Endothelial cell of umbilical vein (primary cell): Measurements from ENCODE around the gene CIB4. TPM values are rescaled to one million over a fixed set of nuclear protein-coding genes. Genes with fewer than 3 reads are reported as not detected.

Experiments used
- BruUV-seq: library from RNA; stranded (reverse); fragments of 400-500 nt; replicated peaks from 2 replicates; lab custom pipeline; 2021; lab: Mats Ljungman, UMichigan
- CTCF ChIA-PET: fragments of 300-600, 350-600 bp; sonication (Branson Sonifier 250); formaldehyde crosslinking; loops from one replicate; lab custom pipeline; 2021; ENCODE audit warnings: antibody characterized with exemption, inconsistent platforms; lab: Charles Lee
- POLR2A ChIA-PET: fragments of 300-600, 350-600 bp; sonication (Branson Sonifier 250); formaldehyde crosslinking; loops from one replicate; lab custom pipeline; 2021; ENCODE audit warnings: antibody characterized with exemption, inconsistent platforms; lab: Charles Lee
- DNase-seq: peaks from one replicate; pipeline ENCODE4 v3.0.0-alpha.2; 2011; ENCODE audit warnings: low read depth, low spot score
- FAIRE-seq: peaks from 2 replicates; lab custom pipeline; 2011; peaks lifted over from hg19 to GRCh38; lab: Jason Lieb, UNC
- H2AFZ ChIP-seq: 2 replicates; pipeline ENCODE4 v1.6.0; 2012; ENCODE audit warnings: low read depth, low read length, control low read depth, inconsistent platforms
- H3K27ac ChIP-seq: 2 replicates; pipeline ENCODE4 v1.5.1; 2011; ENCODE audit warnings: low read depth, mild to moderate bottlenecking, control low read depth, low read length, moderate library complexity; ENCODE audit not compliant: insufficient read depth
- H3K27me3 ChIP-seq, 2 experiments: 2 replicates each; pipeline versions ENCODE4 v1.6.0 to v1.6.1; 2011; ENCODE audit warnings: low read length in 2 of 2, mixed read lengths in 1 of 2; ENCODE audit not compliant: control insufficient read depth in 2 of 2, insufficient read depth in 2 of 2
- H3K36me3 ChIP-seq, 2 experiments: 2 replicates in 1 of 2; 3 replicates in 1 of 2; pipeline ENCODE4 v1.5.1; 2011; ENCODE audit warnings: low read length in 2 of 2, mild to moderate bottlenecking in 1 of 2, moderate library complexity in 1 of 2; ENCODE audit not compliant: control insufficient read depth in 2 of 2, insufficient read depth in 2 of 2; ENCODE audit errors: extremely low read depth in 1 of 2
- H3K4me1 ChIP-seq: 3 replicates; pipeline ENCODE4 v1.5.1; 2011; ENCODE audit warnings: mild to moderate bottlenecking, low read length; ENCODE audit not compliant: control insufficient read depth, insufficient read depth; ENCODE audit errors: extremely low read depth
- H3K4me2 ChIP-seq: 2 replicates; pipeline ENCODE4 v1.6.1; 2011; ENCODE audit warnings: low read length, control low read depth, mixed read lengths; ENCODE audit not compliant: insufficient read depth
- H3K4me3 ChIP-seq, 3 experiments: fragments of 200-600 bp in 1 of 3; sonication (generic), shearing (Covaris generic) in 1 of 3; replicated peaks in 1 of 3; 2 replicates each; pipeline ENCODE4 v1.5.1; 2011 to 2016; ENCODE audit warnings: control low read depth in 3 of 3, low read length in 3 of 3, mild to moderate bottlenecking in 2 of 3, inconsistent platforms in 1 of 3, low read depth in 1 of 3, moderate library complexity in 1 of 3; ENCODE audit not compliant: insufficient read depth in 1 of 3
- H3K79me2 ChIP-seq: 2 replicates; pipeline ENCODE4 v1.6.0; 2012; ENCODE audit warnings: low read length, inconsistent platforms; ENCODE audit not compliant: control insufficient read depth, insufficient read depth
- H3K9ac ChIP-seq: replicated peaks from 2 replicates; pipeline ENCODE3; 2011; ENCODE audit warnings: low read length, control low read depth; ENCODE audit not compliant: insufficient read depth; ENCODE audit errors: extremely low read depth
- H3K9me1 ChIP-seq: replicated peaks from 3 replicates; pipeline ENCODE4 v1.6.0; 2011; ENCODE audit warnings: mild to moderate bottlenecking, low read length; ENCODE audit not compliant: control insufficient read depth, insufficient read depth; ENCODE audit errors: extremely low read depth
- H3K9me3 ChIP-seq: replicated peaks from 2 replicates; pipeline ENCODE4 v1.5.1; 2012; ENCODE audit warnings: low read length, inconsistent platforms; ENCODE audit not compliant: control insufficient read depth, insufficient read depth
- H4K20me1 ChIP-seq: replicated peaks from 2 replicates; pipeline ENCODE3; 2011; ENCODE audit warnings: mild to moderate bottlenecking, low read length; ENCODE audit not compliant: control insufficient read depth, insufficient read depth; ENCODE audit errors: extremely low read depth
- EZH2 ChIP-seq: IDR thresholded peaks from 2 replicates; pipeline ENCODE4 v1.6.1; 2012; ENCODE audit warnings: borderline replicate concordance, low read depth, mild to moderate bottlenecking, moderate library complexity, low read length, inconsistent platforms; ENCODE audit not compliant: severe bottlenecking
- JUN ChIP-seq: IDR thresholded peaks from 2 replicates; pipeline ENCODE4 v1.6.1; 2011; ENCODE audit warnings: borderline replicate concordance, low read depth; ENCODE audit not compliant: insufficient read length, insufficient read depth
- MYC ChIP-seq: IDR thresholded peaks from one replicate; pipeline ENCODE4 v1.6.1; 2011; ENCODE audit warnings: mild to moderate bottlenecking, low read depth, low read length
- dilution Hi-C: fragments of 300-500 bp; cut with MboI; formaldehyde crosslinking; loops from one replicate; pipeline ENCODE4 v1.15.0; 2019; ENCODE audit warnings: low sequenced_read_pairs; ENCODE audit not compliant: extremely low pct_ligation_motif_present
- intact Hi-C: fragments of 100-400 bp; cut with micrococcal nuclease; formaldehyde crosslinking; loops from one replicate; pipeline ENCODE4 v1.10.0; 2022
- polyA plus RNA-seq, 4 experiments: library from polyadenylated mRNA; depleted of rRNA in 3 of 4; stranded (reverse) in 3 of 4; unstranded in 1 of 4; fragments of >200 nt; gene quantifications; 2 replicates each; pipeline versions ENCODE4 v1.2.1 to v1.2.3, GENCODE V29; 2011 to 2012; ENCODE audit warnings: missing spikeins in 1 of 4
- total RNA-seq: library from RNA; stranded (reverse); gene quantifications from 2 replicates; pipeline ENCODE4 v1.2.3, GENCODE V29; 2021

Gene CIB4
- total and polyA plus RNA-seq, 2 donors (not counting 3 experiments of a cell fraction or from before 2014, with no cell fraction given), result not detected

DNA sequence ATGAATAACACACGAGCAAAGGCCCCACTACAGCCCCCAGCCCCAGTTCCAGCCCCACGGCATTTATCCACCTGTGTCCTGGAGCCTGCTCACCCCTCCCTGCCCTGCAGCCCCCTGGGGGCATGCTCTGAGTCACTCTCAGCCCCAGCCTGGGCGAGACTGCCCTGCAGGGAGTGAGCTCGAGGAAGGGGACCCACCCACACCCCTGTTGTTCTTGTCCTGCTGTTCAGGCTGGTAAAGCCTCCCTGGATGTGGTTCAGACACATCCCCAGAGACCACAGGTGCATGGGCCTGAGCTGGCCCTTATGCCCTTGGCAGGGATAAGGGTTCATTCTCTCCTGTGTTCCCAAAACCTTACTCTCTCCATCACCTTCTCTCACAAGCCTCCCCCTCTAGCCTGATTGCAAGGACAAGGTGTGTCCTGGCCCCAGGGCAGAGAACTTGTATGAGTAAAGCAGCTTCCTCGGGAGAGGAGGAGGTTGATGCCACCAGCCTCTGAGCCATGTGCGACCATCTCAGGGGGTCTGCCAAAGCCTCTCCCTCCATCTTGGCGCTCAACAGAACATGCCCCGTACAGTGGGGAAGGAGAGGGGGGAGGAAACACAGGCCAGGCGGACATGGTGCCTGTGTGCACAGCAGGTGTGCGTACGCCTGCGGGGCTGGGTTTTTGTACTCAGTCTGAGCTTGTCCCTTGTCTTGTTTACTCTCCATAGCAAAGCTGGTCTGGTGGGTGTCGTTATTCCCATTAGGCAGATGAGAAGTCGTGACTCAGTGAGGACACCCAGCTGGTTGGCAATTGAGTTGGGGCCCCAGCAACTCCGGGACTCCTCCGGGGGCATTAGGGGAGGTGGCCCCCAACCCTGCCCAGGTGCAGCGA lies 64.4 kb downstream of the CIB4 start:
- Histone ChIP-seq H2AFZ (no peak overlapping the region), H3K4me3 (no peak overlapping the region), H3K9ac (no peak overlapping the region), H3K9me1 (no peaks in the 10 kb centered on the region), H3K4me2 (no peak overlapping the region), H4K20me1 (no peaks in the 10 kb centered on the region), H3K36me3 (no peaks in the 10 kb centered on the region), H3K27me3 (peaks cover 3 to 11% of the 10 kb centered on the region in 2 experiments), H3K9me3 (no peaks in the 10 kb centered on the region), H3K79me2 (no peaks in the 10 kb centered on the region), H3K4me1 (no peaks in the 10 kb centered on the region), H3K27ac (no peak overlapping the region)
- dilution Hi-C loops (no loop called here), intact Hi-C loops (loop anchor here (1.0 to 5.0 kb wide), 2 partner anchors 45 to 105 kb away; no protein-coding TSS in a partner anchor)
- ChIA-PET POLR2A (no interaction called here), CTCF (interaction anchor here (0.8 to 3.5 kb wide), 23 partner anchors 8 to 724 kb away, joined by 3 to 35 read pairs (median 6); partner anchors contain the start of gene CENPA)
- no peak for TF ChIP-seq EZH2
- no peak for TF ChIP-seq JUN
- no peak for FAIRE-seq
- no peak for DNase-seq
- BruUV-seq, result no TSS peak

- Histone ChIP-seq H3K4me2 (no peak overlapping the region), H3K4me1 (no peaks in the 10 kb centered on the region), H3K27me3 (peaks cover 3 to 14% of the 10 kb centered on the region in 2 experiments), H3K36me3 (no peaks in the 10 kb centered on the region), H3K9me1 (no peaks in the 10 kb centered on the region), H3K9ac (no peak overlapping the region), H3K79me2 (no peaks in the 10 kb centered on the region), H2AFZ (no peak overlapping the region), H4K20me1 (no peaks in the 10 kb centered on the region), H3K27ac (no peak overlapping the region), H3K4me3 (no peak overlapping the region), H3K9me3 (no peaks in the 10 kb centered on the region)
- TF ChIP-seq MYC, result no peak
- TF ChIP-seq EZH2, result no peak
- POLR2A ChIA-PET, result no interaction called here
- CTCF ChIA-PET, result interaction anchor here (0.8 to 3.5 kb wide), 6 partner anchors 12 to 584 kb away, joined by 3 to 32 read pairs (median 14); no protein-coding TSS in a partner anchor
- intact Hi-C loops (loop anchor here (5.0 kb wide), 1 partner anchor 44 kb away; no protein-coding TSS in a partner anchor), dilution Hi-C loops (no loop called here)
- FAIRE-seq, result no peak
- BruUV-seq, result no TSS peak
- DNase-seq, result no peak
Measured at GRCh38 chr2:26575836-26576564, 65.2 kb downstream of the CIB4 start.
